Smooth muscle cell (in vitro differentiated cells): ENCODE measurements around the gene CYP1A1. TPM values are rescaled to one million over a fixed set of nuclear protein-coding genes. Genes with fewer than 3 reads are reported as not detected.
"Not testable (repeated sequence)": the region's sequence is repeated elsewhere in the genome, so short reads cannot be mapped to it uniquely, and the experiment has no call there.

Experiments
- DNase-seq: peaks from one replicate; lab custom pipeline; 2025; ENCODE audit not compliant: unreplicated experiment; lab: John Stamatoyannopoulos, UW
- H2AFZ ChIP-seq: fragments of 200-600 bp; sonication (generic); 2 replicates; pipeline ENCODE4 v1.6.0; 2016; ENCODE audit warnings: antibody characterized with exemption, low read depth, mild to moderate bottlenecking
- H3F3A ChIP-seq: fragments of 200-600 bp; sonication (generic); 2 replicates; pipeline ENCODE4 v1.6.0; 2017; ENCODE audit warnings: antibody characterized with exemption, low read depth
- H3K27ac ChIP-seq: fragments of 200-600 bp; sonication (generic); 2 replicates; pipeline ENCODE4 v1.5.1; 2016; ENCODE audit warnings: low read depth, mild to moderate bottlenecking
- H3K27me3 ChIP-seq: fragments of 200-600 bp; sonication (generic); 2 replicates; pipeline ENCODE4 v1.6.1; 2016; ENCODE audit warnings: low read depth, mild to moderate bottlenecking
- H3K36me3 ChIP-seq: fragments of 200-600 bp; sonication (generic); 2 replicates; pipeline ENCODE4 v1.5.1; 2016; ENCODE audit warnings: low read depth
- H3K4me1 ChIP-seq: fragments of 200-600 bp; sonication (generic); 2 replicates; pipeline ENCODE4 v1.5.1; 2016; ENCODE audit warnings: low read depth
- H3K4me2 ChIP-seq: fragments of 200-600 bp; sonication (generic); 2 replicates; pipeline ENCODE4 v1.6.0; 2016; ENCODE audit warnings: mild to moderate bottlenecking
- H3K4me3 ChIP-seq: fragments of 200-600 bp; sonication (generic); 2 replicates; pipeline ENCODE4 v1.5.1; 2016; ENCODE audit warnings: mild to moderate bottlenecking
- H3K79me2 ChIP-seq: fragments of 200-600 bp; sonication (generic); 2 replicates; pipeline ENCODE4 v1.6.0; 2016; ENCODE audit warnings: low read depth, mild to moderate bottlenecking
- H3K9ac ChIP-seq: fragments of 200-600 bp; sonication (generic); 2 replicates; pipeline ENCODE4 v1.6.0; 2016; ENCODE audit warnings: low read depth
- H3K9me3 ChIP-seq: fragments of 200-600 bp; sonication (generic); replicated peaks from 2 replicates; pipeline ENCODE4 v1.5.1; 2016; ENCODE audit warnings: low read depth
- H4K20me1 ChIP-seq: fragments of 200-600 bp; sonication (generic); 2 replicates; pipeline ENCODE4 v1.6.0; 2016; ENCODE audit warnings: low read depth
- CTCF ChIP-seq: fragments of 200-600 bp; sonication (generic); IDR thresholded peaks from 2 replicates; pipeline ENCODE4 v1.5.1; 2017; ENCODE audit warnings: borderline replicate concordance, mild to moderate bottlenecking, antibody characterized with exemption; ENCODE audit not compliant: insufficient read depth, poor library complexity, severe bottlenecking
- WGBS: methylation state at CpG from one replicate; pipeline ENCODE4 v1.1.7; 2016; ENCODE audit warnings: low lambda C conversion rate; 5-methylcytosine and 5-hydroxymethylcytosine counted together
- polyA plus RNA-seq: library from polyadenylated mRNA; unstranded; fragments of >200 nt; fragmentation: Nextera tagmentation; extraction: Ambion mirVana; gene quantifications from 2 replicates; pipeline ENCODE4 v1.2.1, GENCODE V29; 2016
- total RNA-seq: library from RNA; depleted of rRNA; stranded (reverse); fragments of >200 nt; gene quantifications from 2 replicates; pipeline ENCODE4 v1.2.3, GENCODE V29; 2014

Gene CYP1A1
- total and polyA plus RNA-seq, 2 experiments from 2014 or later: 0.13 to 1.9 TPM

GRCh38 chr15:74746389-74746788 is 21.1 kb upstream of the CYP1A1 start:
- no peak overlapping the region for H3K4me3 ChIP-seq
- no peak for TF ChIP-seq CTCF
- H3F3A ChIP-seq: no peaks in the 10 kb centered on the region
- no peaks in the 10 kb centered on the region for H3K79me2 ChIP-seq
- no peaks in the 10 kb centered on the region for H3K9me3 ChIP-seq
- WGBS: 91% methylated on average over 4 of the region's 4 CpGs
- H3K27ac ChIP-seq: no peak overlapping the region
- no peak for DNase-seq
- H3K4me2 ChIP-seq: no peak overlapping the region
- no peak overlapping the region for H3K9ac ChIP-seq
- H3K27me3 ChIP-seq: no peaks in the 10 kb centered on the region
- no peak overlapping the region for H2AFZ ChIP-seq
- H4K20me1 ChIP-seq: no peaks in the 10 kb centered on the region
- H3K4me1 ChIP-seq: no peaks in the 10 kb centered on the region
- H3K36me3 ChIP-seq: no peaks in the 10 kb centered on the region

DNA sequence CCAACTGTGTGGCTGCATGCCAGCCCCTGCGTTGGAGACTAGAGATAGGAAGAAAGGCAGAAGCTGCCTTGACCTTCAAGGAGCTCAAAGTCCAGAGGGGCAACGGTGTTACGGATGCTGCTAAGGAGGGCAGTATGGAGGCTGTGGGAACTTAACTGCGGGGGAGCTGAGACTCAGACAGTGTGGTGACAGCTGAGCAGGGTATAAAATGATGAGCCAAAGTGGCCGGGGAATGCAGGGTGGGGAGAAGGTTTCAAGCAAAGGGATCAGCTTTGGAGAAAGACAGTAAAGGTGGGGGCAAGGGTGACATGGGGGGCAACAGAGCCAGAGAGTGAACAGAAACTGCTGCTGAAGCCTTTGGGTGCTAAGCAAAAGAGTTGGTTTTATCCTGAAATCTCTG is 17.1 kb upstream of the CYP1A1 start:
- no peak overlapping the region for H3K4me3 ChIP-seq
- H3K79me2 ChIP-seq: no peaks in the 10 kb centered on the region
- 90% methylated on average over 5 of the region's 5 CpGs for WGBS
- H3K9ac ChIP-seq: no peak overlapping the region
- TF ChIP-seq CTCF: no peak
- no peaks in the 10 kb centered on the region for H3F3A ChIP-seq
- no peaks in the 10 kb centered on the region for H4K20me1 ChIP-seq
- no peaks in the 10 kb centered on the region for H3K4me1 ChIP-seq
- no peak for DNase-seq
- H3K4me2 ChIP-seq: no peak overlapping the region
- no peak overlapping the region for H2AFZ ChIP-seq
- H3K36me3 ChIP-seq: no peaks in the 10 kb centered on the region
- H3K27ac ChIP-seq: no peak overlapping the region
- H3K27me3 ChIP-seq: no peaks in the 10 kb centered on the region
- H3K9me3 ChIP-seq: no peaks in the 10 kb centered on the region

- H3K36me3 ChIP-seq, H3K4me3 ChIP-seq, H3F3A ChIP-seq, H3K9ac ChIP-seq, H2AFZ ChIP-seq, H4K20me1 ChIP-seq, DNase-seq, H3K79me2 ChIP-seq, H3K9me3 ChIP-seq, H3K27ac ChIP-seq, H3K4me2 ChIP-seq, H3K4me1 ChIP-seq: not testable (repeated sequence)
- WGBS: 76% methylated on average over 5 of the region's 5 CpGs
- peaks cover 38% of the 10 kb centered on the region for H3K27me3 ChIP-seq
Measured at GRCh38 chr15:74738239-74738638, 12.9 kb upstream of the CYP1A1 start.

DNA sequence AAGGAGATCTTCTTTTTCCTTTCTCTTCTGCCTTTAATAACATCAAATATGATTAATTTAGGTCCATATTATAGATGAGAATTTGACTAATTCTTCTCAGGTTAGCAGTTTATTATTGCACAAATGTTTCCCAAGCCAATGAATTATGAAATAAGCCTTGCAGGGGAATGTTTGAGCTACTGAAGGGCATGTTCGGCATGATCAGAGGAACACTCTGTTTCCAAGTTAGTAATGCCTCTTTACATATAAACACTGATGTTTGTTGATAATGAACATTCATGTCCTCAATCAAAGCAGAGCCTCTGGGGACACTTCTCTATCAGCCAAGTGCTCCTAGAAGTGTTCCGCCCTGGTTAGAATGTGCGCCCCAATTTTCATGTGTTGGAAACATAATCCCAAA is 10.0 kb upstream of the CYP1A1 start:
- no peak for TF ChIP-seq CTCF
- no peak overlapping the region for H3K9ac ChIP-seq
- no peaks in the 10 kb centered on the region for H3K79me2 ChIP-seq
- H3K36me3 ChIP-seq: no peaks in the 10 kb centered on the region
- no peaks in the 10 kb centered on the region for H3F3A ChIP-seq
- no peak overlapping the region for H3K27ac ChIP-seq
- H3K4me2 ChIP-seq: no peak overlapping the region
- H2AFZ ChIP-seq: no peak overlapping the region
- H3K4me3 ChIP-seq: no peak overlapping the region
- H3K27me3 ChIP-seq: peaks cover 53% of the 10 kb centered on the region
- no peaks in the 10 kb centered on the region for H3K9me3 ChIP-seq
- no peaks in the 10 kb centered on the region for H4K20me1 ChIP-seq
- DNase-seq: no peak
- no peaks in the 10 kb centered on the region for H3K4me1 ChIP-seq
- WGBS: 86% methylated on average over 3 of the region's 3 CpGs
